GM18873 (cell line): Measurements from ENCODE around the gene RAB40A.

Experiments
- ATAC-seq: cut with Tn5 transposase; IDR thresholded peaks from one replicate; pipeline ENCODE4 v1.9.1; 2021; ENCODE audit warnings: mild to moderate bottlenecking, moderate library complexity, moderate number of reproducible peaks; ENCODE audit not compliant: unreplicated experiment, low FRiP score

RAB40A gene

GRCh38 chrX:103519389-103519788, at the start of gene RAB40A:
TSS of gene RAB40A (minus strand) at chrX:103519489. CDS start at chrX:103500756, 18,733 bp downstream.
- ATAC-seq, result no peak

DNA sequence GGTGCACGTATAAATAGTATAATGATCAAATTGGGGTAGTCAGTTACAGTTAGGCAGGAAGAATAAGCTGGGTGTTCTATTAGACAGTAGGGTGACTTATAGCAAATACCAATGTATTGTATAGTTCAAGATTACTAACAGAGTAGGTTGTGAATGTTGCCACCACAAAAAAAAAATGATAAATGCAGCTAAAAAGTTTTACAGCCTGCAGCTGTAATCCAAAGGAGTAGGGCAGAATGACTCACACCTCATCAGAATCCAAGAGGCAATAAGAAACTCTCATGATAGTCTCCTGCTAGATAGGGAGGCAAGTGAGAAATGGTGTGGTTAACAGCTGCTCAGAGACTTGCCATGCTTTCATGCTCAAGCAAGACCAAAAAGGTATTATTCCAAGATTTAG, 46.5 kb upstream of the RAB40A start:
- no peak for ATAC-seq

GRCh38 chrX:103565197-103565596, 45.9 kb upstream of the RAB40A start:
- peak; percentile 68 for ATAC-seq

GRCh38 chrX:103562801-103563200, 43.5 kb upstream of the RAB40A start:
- ATAC-seq, result no peak

GRCh38 chrX:103560256-103560655, 41.0 kb upstream of the RAB40A start:
- no peak for ATAC-seq

DNA sequence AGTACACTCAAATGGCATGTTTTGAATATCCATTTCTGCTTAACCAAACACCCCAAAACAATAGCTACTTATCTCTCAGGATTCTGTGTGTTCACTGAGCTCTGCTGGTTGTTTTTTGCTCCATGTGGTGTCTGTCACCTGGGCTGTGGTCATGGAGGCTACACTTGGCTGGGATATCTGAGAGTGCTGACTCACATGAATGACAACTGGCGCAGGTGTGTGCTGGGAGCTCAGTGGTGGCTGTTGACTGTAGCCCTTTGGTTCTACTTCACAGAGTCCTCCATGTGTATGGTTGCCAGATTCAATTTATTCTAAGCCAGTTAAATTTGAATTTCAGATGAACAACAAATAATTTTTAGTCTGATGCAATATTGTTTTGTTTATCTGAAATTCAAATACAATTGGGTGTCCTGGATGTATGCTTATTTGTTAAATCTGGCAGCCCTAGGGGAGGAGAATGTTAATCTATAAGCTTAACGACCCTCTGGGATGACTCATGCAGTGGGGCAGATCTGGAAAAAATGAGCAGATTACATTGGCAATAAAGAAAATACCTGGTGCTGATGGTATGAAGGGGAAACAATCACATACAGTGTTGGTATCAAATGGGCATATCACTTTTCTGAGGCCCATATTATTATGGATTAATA, 37.8 kb upstream of the RAB40A start:
- ATAC-seq, result no peak

DNA sequence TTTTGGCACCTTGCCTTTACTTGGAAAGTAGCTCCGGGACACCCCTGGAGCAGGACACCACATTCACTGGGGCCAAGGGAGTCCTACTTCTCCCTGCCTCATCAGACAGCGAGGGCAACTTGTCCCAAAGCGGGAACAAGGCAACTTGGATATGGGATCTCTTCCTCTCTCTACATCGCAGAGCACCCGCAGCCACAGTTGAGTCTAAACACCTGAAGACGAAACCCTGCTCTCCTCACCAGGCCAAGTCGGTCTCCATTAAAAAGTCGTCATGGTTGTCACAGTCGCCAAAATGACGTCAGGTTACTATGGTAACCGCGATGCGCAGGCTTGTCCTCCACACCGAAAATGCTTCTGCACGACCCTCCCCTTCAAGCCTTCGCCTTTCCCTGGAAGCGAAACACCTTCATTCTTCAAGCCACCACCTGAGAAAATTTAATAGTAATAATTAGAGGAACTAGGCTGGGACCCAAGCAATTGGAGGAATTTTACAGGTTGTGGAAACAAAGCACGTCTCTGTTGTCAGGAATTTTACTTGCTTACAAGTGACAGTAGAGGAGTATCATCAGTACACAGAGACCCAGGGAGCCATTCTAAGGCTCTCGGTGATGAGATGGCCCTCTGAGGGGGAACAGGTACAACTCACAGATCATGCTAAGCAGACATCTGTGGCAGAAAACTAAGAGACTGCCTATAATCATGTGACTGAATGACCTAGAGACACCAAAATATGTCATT, 35.6 kb upstream of the RAB40A start:
- peak; percentile 82 for ATAC-seq

GRCh38 chrX:103552236-103552635, 32.9 kb upstream of the RAB40A start:
- no peak for ATAC-seq

DNA sequence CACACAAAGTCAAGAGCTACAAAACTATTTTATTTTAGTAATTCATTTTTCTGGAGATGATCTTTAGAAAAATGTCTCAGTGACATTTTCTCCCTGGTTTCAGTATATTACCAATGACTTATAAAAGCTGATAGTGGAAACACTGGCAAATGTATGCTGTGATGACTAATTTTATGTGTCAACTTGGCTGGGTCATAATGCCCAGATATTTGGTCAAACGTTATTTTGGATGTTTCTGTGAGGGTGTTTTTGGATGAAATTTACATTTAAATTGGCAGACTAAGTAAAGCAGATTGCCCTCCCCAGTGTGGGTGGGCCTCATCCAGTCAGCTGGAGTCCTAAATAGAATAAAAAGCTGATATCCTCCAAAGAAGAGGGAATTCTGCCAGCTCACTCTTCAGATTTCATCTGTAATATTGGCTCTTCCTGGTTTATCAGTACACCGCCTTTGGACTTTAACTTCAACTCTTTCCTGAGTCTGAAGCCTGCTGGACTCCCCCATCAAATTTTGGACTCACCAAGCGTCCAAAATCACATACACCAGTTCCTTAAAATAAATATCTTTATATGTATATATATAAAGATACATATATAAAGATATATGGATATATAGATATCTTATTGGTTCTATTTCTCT, 31.2 kb upstream of the RAB40A start:
- ATAC-seq, result no peak

GRCh38 chrX:103549916-103550315, 30.6 kb upstream of the RAB40A start:
- ATAC-seq, result no peak

GRCh38 chrX:103540145-103540544, 20.9 kb upstream of the RAB40A start:
- ATAC-seq, result no peak

GRCh38 chrX:103539695-103540094, 20.4 kb upstream of the RAB40A start:
- ATAC-seq, result no peak

DNA sequence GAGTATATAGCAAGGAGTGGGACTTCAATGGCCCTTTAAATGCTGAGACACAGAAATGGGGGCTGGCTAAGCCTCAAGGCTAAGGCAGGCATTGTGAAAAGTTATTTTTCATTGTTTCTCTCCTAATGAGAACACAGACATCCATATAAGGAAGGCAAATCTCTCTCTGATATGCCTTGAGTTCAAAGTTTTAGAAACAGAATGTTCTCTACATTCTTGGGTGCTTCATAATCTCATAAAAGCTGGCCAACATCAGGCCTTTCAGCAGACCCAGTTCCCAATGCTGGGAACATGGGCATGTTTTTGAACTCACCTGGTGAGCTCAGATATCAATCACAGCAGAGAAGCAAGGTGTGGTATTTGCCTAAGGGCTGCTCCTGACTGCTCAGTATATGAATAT, 19.4 kb upstream of the RAB40A start:
- ATAC-seq, result no peak

- ATAC-seq, result no peak
Measured at GRCh38 chrX:103537871-103538387, 18.6 kb upstream of the RAB40A start.

DNA sequence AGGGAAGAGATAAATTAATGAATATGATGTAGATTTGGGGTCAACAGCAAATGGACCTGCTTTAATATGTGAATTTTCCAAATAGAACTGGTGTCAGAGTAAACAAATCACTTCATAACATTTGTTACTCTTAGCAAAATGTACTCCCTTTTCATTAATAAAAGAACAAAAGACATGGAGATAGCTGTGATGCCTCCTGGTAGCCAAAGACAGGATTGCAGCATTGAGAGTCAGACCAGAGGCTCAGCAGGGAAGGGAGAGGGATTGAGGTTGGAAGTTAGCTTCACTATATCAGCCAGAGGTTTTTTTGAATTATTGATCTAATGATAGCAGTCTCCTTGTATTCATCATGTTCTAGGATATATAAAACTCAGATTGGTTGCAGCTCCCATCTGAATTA, 17.4 kb upstream of the RAB40A start:
- ATAC-seq, result no peak

DNA sequence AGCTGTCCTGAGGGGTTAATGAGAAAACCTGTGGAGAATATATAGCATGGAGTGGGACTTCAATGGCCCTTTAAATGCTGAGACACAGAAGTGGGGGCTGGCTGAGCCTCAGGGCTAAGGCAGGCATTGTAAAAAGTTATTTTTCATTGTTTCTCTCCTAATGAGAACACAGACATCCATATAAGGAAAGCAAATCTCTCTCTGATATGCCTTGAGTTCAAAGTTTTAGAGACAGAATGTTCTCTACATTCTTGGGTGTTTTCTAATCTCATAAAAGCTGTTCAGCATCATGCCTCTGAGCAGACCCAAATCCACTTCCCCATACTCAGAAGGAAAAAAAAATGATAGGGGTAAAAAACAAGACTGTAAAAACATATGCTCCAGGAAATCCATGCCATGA, 16.8 kb upstream of the RAB40A start:
- no peak for ATAC-seq

DNA sequence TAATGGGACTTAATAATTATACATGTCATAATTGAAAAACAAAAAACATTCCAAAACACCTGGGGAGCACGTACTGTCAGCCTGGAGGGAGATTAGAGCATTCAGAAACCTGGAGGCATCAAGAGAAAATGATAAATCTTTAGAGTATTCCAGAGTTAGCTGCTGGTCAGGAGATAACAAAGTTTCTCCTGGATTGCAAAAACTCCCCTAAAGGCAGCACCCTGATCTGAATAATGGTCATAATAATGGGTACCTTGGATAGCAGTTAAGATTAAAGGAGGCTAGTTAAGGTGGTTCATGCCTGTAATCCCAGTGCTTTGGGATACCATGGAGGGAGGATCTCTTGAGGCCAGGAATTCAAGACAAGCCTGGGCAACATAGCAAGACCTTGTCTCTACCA, 15.9 kb upstream of the RAB40A start:
- no peak for ATAC-seq

DNA sequence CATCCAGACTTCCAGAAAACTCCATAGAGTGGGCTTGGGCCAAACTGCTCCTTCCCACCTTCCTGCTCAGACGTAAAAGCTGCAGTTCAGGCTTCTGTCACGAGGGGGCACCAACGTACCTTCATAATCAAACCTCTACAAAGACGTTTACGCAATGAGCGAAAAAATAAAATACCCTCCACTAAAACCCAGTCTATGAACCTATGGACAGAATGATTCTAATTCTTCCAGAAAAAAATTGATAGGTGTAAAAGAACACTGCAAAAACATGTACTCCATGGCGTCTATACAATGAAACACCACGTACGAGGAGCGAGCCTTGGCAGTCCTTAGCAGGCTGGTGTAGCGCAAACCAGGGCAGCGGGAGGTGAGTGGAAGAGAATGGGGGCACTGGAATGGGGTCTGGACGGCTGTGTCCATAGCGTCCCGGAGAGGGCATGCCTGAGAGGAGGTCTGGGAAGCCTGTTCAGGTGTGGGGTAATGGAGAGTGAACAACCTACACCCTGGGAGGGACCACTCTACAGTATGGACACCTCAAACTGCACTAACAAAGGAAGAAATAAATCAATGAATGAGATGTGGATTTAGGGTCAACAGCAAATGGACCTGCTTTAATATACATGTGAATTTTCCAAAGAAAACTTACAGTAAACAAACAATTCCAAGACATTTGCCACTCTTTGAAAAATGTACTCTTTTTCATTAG, 14.4 kb upstream of the RAB40A start:
- ATAC-seq, result no peak

GRCh38 chrX:103531002-103531401, 11.7 kb upstream of the RAB40A start:
- no peak for ATAC-seq

DNA sequence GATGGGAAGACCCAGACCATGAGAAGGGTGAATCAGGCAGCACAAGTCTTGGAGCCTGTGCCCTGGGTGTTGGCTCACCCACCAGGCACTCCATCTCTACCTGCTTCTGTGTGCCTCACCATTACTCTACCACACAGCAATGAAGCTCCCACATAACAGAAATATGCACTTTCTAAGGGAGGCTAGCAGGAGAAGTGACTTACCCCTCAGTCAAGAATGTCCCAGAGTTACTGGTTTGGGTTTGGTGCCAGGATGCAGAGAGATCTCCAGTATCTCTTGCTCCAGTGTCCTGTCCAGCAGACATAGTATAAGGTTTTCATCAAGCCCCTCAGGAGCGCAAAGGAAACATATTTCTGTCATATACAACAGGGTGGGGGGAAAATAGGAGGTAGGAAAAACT, 11.3 kb upstream of the RAB40A start:
- ATAC-seq, result no peak

GRCh38 chrX:103529550-103529949, 10.3 kb upstream of the RAB40A start:
- no peak for ATAC-seq
